Measurements from ENCODE around the gene IFT20.

Gene IFT20, protein sequence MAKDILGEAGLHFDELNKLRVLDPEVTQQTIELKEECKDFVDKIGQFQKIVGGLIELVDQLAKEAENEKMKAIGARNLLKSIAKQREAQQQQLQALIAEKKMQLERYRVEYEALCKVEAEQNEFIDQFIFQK

GRCh38 chr17:28335201-28335958 is at the start of gene IFT20, which contains the start of gene TNFAIP1:
IFT20 (minus strand) TSS chr17:28335472; CDS start chr17:28331985, 3,487 bp downstream.
TNFAIP1 (plus strand) TSS chr17:28335761; CDS start chr17:28339522, 3,761 bp downstream.
- DNase-seq (ENCODE audit: extremely low read depth in 1 of 2, low read depth in 1 of 2) = peak; percentile 92 to 96

DNA sequence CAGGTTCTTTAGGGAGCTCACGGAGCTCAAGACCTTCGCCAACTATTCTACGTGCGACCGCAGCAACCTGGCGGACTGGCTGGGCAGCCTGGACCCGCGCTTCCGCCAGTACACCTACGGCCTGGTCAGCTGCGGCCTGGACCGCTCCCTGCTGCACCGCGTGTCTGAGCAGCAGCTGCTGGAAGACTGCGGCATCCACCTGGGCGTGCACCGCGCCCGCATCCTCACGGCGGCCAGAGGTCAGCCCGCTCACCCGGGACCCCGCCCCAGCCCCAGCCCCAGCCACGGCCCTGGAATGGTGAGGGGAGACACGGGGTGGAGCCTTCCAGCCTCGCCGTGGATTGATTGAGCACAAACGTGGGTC is 49.7 kb upstream of the IFT20 start:
- no peak for DNase-seq (ENCODE audit: extremely low read depth in 1 of 2, low read depth in 1 of 2)

- peak in 1 of 2 donors; percentile 40 for DNase-seq (ENCODE audit: extremely low read depth in 1 of 2, low read depth in 1 of 2)
These were observed 49.2 kb upstream of the IFT20 start for GRCh38 chr17:28384281-28385036.

DNA sequence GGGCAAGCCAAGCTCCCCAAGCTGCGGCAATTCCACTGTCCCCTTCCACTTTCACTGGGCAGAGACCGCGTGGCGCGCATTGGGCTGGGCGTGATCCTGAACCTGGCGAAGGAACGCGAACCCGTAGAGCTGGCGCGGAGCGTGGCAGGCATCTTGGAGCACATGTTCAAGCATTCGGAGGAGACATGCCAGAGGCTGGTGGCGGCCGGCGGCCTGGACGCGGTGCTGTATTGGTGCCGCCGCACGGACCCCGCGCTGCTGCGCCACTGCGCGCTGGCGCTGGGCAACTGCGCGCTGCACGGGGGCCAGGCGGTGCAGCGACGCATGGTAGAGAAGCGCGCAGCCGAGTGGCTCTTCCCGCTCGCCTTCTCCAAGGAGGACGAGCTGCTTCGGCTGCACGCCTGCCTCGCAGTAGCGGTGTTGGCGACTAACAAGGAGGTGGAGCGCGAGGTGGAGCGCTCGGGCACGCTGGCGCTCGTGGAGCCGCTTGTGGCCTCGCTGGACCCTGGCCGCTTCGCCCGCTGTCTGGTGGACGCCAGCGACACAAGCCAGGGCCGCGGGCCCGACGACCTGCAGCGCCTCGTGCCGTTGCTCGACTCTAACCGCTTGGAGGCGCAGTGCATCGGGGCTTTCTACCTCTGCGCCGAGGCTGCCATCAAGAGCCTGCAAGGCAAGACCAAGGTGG is 46.0 kb upstream of the IFT20 start:
- DNase-seq (ENCODE audit: extremely low read depth in 1 of 2, low read depth in 1 of 2) = no peak

GRCh38 chr17:28379814-28380801 is 44.8 kb upstream of the IFT20 start:
- no peak for DNase-seq (ENCODE audit: extremely low read depth in 1 of 2, low read depth in 1 of 2)

- DNase-seq (ENCODE audit: extremely low read depth in 1 of 2, low read depth in 1 of 2) = no peak
These were observed 37.6 kb upstream of the IFT20 start for GRCh38 chr17:28372945-28373274.

DNA sequence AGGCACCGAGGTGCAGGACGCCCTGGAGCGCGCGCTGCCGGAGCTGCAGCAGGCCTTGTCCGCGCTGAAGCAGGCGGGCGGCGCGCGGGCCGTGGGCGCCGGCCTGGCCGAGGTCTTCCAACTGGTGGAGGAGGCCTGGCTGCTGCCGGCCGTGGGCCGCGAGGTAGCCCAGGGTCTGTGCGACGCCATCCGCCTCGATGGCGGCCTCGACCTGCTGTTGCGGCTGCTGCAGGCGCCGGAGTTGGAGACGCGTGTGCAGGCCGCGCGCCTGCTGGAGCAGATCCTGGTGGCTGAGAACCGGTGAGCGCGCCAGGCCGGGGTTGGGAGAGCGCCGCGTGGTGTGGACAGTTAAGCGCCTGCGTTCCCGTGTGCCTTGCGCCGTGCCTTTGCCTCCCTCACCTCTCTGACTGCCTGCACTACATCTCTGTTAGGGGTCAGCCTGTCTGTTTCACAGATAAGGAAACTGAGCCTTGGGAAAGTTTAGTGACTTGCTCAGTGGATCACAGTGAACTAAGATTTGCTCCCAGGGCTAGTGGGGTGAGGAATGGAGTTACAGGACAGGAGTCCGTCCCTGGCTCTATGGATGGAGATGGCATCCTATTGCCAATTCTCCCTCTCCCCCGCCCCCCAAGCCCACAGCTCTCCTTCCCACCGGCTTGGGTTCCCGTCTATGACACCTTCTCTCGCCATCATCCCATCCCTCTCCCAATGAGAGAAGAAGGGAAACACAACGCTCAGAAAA is 37.1 kb upstream of the IFT20 start:
- DNase-seq (ENCODE audit: extremely low read depth in 1 of 2, low read depth in 1 of 2) = no peak

- peak; percentile 42 to 67 for DNase-seq (ENCODE audit: extremely low read depth in 1 of 2, low read depth in 1 of 2)
These were observed 36.3 kb upstream of the IFT20 start, which contains the start of gene SARM1 for GRCh38 chr17:28371245-28372202. SARM1 (plus strand) TSS chr17:28371694; CDS start chr17:28372033, 339 bp downstream.

GRCh38 chr17:28370744-28371103 is 35.5 kb upstream of the IFT20 start:
- no peak for DNase-seq (ENCODE audit: extremely low read depth in 1 of 2, low read depth in 1 of 2)

DNA sequence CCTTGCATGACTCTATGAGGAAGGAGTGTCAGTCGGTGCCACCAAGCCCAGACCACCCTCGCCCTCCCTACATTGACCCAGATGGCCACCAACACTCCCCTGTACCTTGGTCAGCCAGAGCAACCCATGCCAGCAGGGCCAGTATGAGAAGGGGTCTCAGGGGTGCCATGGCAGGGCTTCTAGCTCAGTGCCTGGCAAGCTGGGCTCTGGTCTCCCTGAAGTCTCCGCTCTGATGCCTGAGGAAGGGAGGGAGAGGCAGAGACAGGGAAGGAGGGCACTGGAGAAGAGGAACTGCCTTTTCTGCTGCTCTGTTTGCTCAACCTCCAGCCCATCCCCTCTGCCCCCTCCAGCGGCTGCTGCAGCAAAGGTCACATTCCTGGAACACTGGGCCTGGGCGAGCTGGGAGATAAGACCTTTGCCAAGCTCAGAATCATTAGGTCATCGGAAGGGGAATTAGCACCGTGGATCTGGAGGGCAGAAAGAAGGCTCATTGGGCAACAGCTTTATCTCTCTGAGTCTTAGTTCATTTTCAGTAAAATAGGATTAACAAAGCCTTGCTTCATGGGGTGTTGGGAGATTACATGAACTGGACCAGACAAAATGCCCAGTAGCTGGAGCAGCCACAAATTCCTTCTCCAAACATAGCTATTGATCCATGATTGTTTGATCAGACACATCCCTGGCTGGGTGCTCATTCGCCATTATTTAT is 34.9 kb upstream of the IFT20 start, which contains the start of gene VTN:
TSS of gene VTN (minus strand) at position 273 of the 709 bp plus-strand sequence. CDS start at position 169, 104 bp downstream.
- DNase-seq (ENCODE audit: extremely low read depth in 1 of 2, low read depth in 1 of 2) = no peak

DNA sequence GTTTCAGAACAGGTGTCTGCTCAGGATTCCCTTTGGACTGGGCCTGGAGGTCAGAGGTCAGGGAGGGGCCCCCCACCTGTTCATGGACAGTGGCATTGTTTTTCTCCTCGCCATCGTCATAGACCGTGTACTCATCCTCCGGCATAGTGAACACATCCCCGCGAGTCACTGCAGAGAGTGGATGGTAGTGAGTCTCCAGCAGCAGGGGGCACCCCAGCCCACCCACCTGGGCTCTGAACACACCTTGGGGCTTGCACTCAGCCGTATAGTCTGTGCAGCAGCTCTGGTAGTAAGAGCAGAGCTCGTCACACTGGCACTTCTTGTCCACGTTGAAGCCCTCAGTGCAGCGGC is 34.4 kb upstream of the IFT20 start:
- no peak for DNase-seq (ENCODE audit: extremely low read depth in 1 of 2, low read depth in 1 of 2)

DNA sequence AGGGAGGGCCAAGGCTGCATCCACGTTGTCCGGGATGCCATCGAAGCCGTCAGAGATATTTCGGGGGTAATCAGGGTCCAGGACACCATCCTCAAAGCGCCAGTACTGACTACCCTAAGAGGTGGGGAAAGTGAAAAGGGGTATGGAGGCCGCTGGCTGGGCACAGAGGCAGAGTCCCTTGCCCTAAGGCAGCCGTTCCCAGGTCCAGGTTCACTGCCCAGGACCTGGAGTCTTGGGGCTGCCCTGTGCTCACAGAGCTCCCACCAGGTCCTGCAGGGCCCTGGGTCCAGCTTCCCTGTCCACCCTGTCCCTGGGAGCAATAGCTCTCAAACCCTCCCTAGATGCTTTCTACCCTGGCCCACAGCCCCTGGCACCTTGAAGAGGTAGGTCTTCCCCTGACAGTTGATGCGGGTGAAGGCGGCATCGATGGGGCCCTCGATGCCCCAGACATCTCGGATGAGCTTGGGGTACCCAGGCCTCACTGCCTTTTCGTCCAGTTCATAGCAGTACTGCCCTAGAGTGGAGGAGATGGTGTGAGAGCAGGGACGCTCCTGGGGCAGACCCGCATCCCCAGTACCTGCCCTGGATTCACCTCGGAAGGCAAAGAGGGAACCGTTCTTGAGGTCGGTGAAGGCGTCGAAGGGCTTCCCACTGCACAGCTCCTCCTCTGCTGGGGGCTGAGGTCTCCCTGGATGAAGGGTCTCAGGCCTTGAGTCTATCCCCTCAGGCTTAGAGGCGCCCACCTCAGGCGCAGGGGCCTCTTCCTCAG is 33.8 kb upstream of the IFT20 start:
- DNase-seq (ENCODE audit: extremely low read depth in 1 of 2, low read depth in 1 of 2) = no peak

GRCh38 chr17:28368306-28368831 is 33.1 kb upstream of the IFT20 start:
- DNase-seq (ENCODE audit: extremely low read depth in 1 of 2, low read depth in 1 of 2) = no peak

- DNase-seq (ENCODE audit: extremely low read depth in 1 of 2, low read depth in 1 of 2) = no peak
These were observed 32.5 kb upstream of the IFT20 start for GRCh38 chr17:28367641-28368305.

DNA sequence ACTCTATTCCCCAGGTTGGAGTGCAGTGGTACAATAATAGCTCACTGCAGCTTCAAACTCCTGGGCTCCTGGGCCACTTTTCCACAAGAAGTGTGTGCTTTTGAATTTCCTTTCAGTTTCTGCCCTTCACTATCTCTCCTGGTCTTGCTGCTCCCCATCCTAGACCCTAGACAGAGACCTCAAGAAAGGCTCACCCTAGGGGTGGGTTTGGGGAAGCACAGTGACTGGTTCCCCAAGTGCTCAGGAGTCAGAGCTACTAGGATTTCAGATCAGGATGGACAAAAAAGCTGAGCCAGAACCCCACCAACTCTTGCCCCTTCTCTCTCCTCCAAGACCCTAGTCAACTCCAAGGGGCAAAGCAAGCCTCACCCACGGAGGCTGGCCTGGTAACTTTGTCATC is 31.3 kb upstream of the IFT20 start:
- no peak for DNase-seq (ENCODE audit: extremely low read depth in 1 of 2, low read depth in 1 of 2)

GRCh38 chr17:28365487-28365886 is 30.2 kb upstream of the IFT20 start:
- DNase-seq (ENCODE audit: extremely low read depth in 1 of 2, low read depth in 1 of 2) = no peak
